Measurements from ENCODE around the gene TFPT.

The TFPT gene

DNA sequence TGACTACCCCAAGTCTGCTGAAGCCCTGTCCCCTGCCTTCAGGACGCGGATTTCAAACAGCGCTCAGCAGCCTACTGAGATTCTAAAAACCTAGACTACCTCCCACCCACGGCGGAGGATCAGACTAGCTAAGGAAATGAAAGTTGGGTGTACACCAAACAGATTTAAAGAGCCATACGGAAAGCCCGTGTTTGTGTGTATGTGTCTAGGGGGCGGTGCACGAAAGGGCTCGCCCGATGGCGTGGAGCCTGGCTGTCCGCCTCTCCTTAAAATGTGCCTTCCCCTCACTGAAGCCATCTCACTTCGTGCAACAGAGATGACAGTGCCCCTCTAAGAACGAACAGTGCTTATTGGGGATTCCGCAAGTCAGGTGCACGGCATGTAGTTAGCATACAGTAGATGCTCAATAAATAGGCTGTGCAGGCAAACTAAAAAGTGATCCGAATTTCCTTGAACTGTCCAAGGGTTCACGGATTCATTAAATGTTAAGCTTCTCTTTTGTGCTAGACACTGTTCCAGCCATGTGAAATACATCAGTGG is 43.4 kb upstream of the TFPT start:
- Histone ChIP-seq H3K9ac (ENCODE audit: low read depth in 1 of 2, low read length in 2 of 2) (peak overlapping the region; percentile 71 to 92), H3K4me1 (ENCODE audit: control insufficient read depth in 1 of 2, insufficient read depth in 2 of 2, low read length in 2 of 2) (peaks cover 30 to 36% of the 10 kb centered on the region in 2 donors), H3K4me3 (ENCODE audit: low read depth in 1 of 2, low read length in 2 of 2) (peak overlapping the region; percentile 85 to 96), H3K36me3 (ENCODE audit: control insufficient read depth in 1 of 2, insufficient read depth in 2 of 2, low read length in 2 of 2) (peaks cover 29 to 44% of the 10 kb centered on the region in 2 donors), H3K27ac (ENCODE audit: low read depth, low read length) (peak overlapping the region; percentile 96), H3K27me3 (ENCODE audit: control insufficient read depth in 1 of 2, insufficient read depth in 2 of 2, low read length in 2 of 2) (no peaks in the 10 kb centered on the region), H3K9me3 (ENCODE audit: control insufficient read depth in 1 of 2, low read length in 2 of 2) (no peaks in the 10 kb centered on the region)

DNA sequence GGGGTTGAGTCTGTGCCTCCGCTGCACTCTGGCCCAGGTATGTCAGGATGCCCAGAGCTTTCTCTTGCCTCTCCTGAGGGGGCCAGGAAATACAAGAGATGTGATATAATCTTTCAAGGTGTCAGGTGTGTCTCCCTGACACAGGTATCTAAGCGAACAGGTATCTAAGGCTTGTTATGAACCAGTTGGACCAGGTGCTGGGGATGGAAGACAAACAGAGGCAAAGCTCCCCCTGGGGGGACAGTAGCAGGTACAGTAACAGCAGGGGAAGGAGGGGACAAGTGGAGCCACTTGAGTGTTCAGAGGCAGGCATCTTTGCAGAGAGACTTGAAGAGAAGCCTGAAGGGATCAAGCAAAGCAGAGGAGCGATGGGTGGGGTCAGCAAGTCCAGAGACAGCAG is 41.5 kb upstream of the TFPT start:
- Histone ChIP-seq H3K36me3 (ENCODE audit: control insufficient read depth in 1 of 2, insufficient read depth in 2 of 2, low read length in 2 of 2) (peaks cover 46 to 63% of the 10 kb centered on the region in 2 donors), H3K4me3 (ENCODE audit: low read depth in 1 of 2, low read length in 2 of 2) (no peak overlapping the region), H3K27me3 (ENCODE audit: control insufficient read depth in 1 of 2, insufficient read depth in 2 of 2, low read length in 2 of 2) (no peaks in the 10 kb centered on the region), H3K9me3 (ENCODE audit: control insufficient read depth in 1 of 2, low read length in 2 of 2) (no peaks in the 10 kb centered on the region), H3K4me1 (ENCODE audit: control insufficient read depth in 1 of 2, insufficient read depth in 2 of 2, low read length in 2 of 2) (peaks cover 24 to 30% of the 10 kb centered on the region in 2 donors), H3K27ac (ENCODE audit: low read depth, low read length) (no peak overlapping the region), H3K9ac (ENCODE audit: low read depth in 1 of 2, low read length in 2 of 2) (no peak overlapping the region)

DNA sequence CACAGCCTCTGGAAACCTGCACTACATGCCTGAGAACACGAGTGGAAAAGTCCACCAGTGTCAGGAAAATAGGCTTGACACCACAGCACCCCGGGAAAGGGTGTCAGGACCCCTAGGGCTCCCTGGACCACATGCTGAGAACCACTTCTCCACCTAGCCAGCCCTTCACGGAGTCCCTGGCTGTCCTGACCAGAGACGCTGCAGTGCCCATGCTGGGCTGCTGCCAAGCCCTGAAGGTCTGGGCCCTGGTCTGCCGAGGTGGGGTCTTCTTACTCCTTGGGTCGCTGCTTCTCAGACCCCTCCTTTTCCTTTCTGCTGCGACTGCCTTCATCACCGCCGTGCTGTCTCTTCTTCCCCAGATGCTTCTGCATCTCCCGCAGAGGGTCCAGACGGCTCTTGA is 41.0 kb upstream of the TFPT start:
- H3K4me1 ChIP-seq (ENCODE audit: control insufficient read depth in 1 of 2, insufficient read depth in 2 of 2, low read length in 2 of 2), result peaks cover 24 to 25% of the 10 kb centered on the region in 2 donors
- no peak overlapping the region for H3K4me3 ChIP-seq (ENCODE audit: low read depth in 1 of 2, low read length in 2 of 2)
- no peak overlapping the region for H3K27ac ChIP-seq (ENCODE audit: low read depth, low read length)
- no peak overlapping the region for H3K9ac ChIP-seq (ENCODE audit: low read depth in 1 of 2, low read length in 2 of 2)
- H3K36me3 ChIP-seq (ENCODE audit: control insufficient read depth in 1 of 2, insufficient read depth in 2 of 2, low read length in 2 of 2), result peaks cover 50 to 68% of the 10 kb centered on the region in 2 donors
- H3K27me3 ChIP-seq (ENCODE audit: control insufficient read depth in 1 of 2, insufficient read depth in 2 of 2, low read length in 2 of 2), result no peaks in the 10 kb centered on the region
- no peaks in the 10 kb centered on the region for H3K9me3 ChIP-seq (ENCODE audit: control insufficient read depth in 1 of 2, low read length in 2 of 2)

DNA sequence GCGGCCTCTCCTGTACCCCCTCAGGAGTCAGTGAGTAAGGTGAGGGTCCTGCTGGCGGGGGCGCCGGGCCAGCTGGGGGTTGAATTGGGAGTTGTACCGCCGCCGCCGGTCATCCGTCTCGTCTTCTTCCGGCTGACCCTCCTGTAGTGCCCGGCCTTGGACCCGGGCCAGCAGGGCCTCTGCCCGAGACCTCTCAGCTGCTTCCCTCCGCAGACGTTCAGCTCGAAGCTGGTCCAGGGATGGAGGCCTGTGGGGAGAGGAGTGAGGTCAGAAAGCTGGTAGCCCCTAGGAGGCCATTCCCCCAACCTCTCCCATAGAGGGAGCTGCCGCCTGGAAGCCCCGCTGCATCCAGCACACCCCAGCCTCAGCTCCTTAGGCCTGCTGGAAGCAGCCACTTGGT is 40.2 kb upstream of the TFPT start:
- no peak overlapping the region for H3K27ac ChIP-seq (ENCODE audit: low read depth, low read length)
- H3K9me3 ChIP-seq (ENCODE audit: control insufficient read depth in 1 of 2, low read length in 2 of 2), result no peaks in the 10 kb centered on the region
- H3K27me3 ChIP-seq (ENCODE audit: control insufficient read depth in 1 of 2, insufficient read depth in 2 of 2, low read length in 2 of 2), result no peaks in the 10 kb centered on the region
- peaks cover 21% of the 10 kb centered on the region in 2 donors for H3K4me1 ChIP-seq (ENCODE audit: control insufficient read depth in 1 of 2, insufficient read depth in 2 of 2, low read length in 2 of 2)
- H3K9ac ChIP-seq (ENCODE audit: low read depth in 1 of 2, low read length in 2 of 2), result no peak overlapping the region
- no peak overlapping the region for H3K4me3 ChIP-seq (ENCODE audit: low read depth in 1 of 2, low read length in 2 of 2)
- H3K36me3 ChIP-seq (ENCODE audit: control insufficient read depth in 1 of 2, insufficient read depth in 2 of 2, low read length in 2 of 2), result peaks cover 56 to 73% of the 10 kb centered on the region in 2 donors

DNA sequence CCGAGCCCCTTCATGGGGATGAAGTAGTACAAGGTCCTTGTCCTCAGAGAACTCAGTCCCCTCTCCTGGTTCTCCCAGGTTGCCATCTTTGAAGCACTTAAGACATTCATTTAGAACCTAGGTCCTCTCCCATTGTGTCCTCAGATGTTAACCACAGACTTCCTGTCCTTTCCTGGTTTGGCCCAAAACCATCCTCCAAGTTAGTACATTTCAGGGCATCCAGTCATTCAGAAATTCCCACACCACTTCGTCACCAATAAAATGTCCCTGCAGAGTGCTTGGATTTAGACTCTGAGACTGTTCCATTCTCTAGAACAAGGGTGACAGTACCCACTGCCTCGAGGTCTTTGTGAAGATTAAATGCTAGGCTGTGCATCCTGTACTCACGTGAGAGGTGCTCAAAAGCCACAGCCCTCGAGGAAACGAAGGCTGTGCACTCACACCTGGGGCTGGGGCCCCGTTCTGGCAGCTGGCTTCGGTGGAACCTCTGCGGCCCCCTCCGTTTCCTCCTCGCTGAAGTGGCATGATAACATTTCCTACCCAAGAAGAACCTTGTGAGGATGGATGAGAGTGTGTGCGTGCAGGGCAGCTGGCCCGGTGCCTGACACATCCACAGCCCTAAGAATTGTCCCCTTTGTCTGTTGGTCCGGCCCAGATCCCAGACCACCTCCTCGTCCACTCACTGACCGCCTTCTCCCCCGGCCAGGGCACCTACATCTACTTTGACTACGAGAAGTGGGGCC is 39.3 kb upstream of the TFPT start:
- H3K4me3 ChIP-seq (ENCODE audit: low read depth in 1 of 2, low read length in 2 of 2), result no peak overlapping the region
- peaks cover 14% of the 10 kb centered on the region in 2 donors for H3K4me1 ChIP-seq (ENCODE audit: control insufficient read depth in 1 of 2, insufficient read depth in 2 of 2, low read length in 2 of 2)
- H3K9ac ChIP-seq (ENCODE audit: low read depth in 1 of 2, low read length in 2 of 2), result no peak overlapping the region
- H3K36me3 ChIP-seq (ENCODE audit: control insufficient read depth in 1 of 2, insufficient read depth in 2 of 2, low read length in 2 of 2), result peaks cover 63 to 80% of the 10 kb centered on the region in 2 donors
- no peaks in the 10 kb centered on the region for H3K9me3 ChIP-seq (ENCODE audit: control insufficient read depth in 1 of 2, low read length in 2 of 2)
- H3K27me3 ChIP-seq (ENCODE audit: control insufficient read depth in 1 of 2, insufficient read depth in 2 of 2, low read length in 2 of 2), result no peaks in the 10 kb centered on the region
- no peak overlapping the region for H3K27ac ChIP-seq (ENCODE audit: low read depth, low read length)

DNA sequence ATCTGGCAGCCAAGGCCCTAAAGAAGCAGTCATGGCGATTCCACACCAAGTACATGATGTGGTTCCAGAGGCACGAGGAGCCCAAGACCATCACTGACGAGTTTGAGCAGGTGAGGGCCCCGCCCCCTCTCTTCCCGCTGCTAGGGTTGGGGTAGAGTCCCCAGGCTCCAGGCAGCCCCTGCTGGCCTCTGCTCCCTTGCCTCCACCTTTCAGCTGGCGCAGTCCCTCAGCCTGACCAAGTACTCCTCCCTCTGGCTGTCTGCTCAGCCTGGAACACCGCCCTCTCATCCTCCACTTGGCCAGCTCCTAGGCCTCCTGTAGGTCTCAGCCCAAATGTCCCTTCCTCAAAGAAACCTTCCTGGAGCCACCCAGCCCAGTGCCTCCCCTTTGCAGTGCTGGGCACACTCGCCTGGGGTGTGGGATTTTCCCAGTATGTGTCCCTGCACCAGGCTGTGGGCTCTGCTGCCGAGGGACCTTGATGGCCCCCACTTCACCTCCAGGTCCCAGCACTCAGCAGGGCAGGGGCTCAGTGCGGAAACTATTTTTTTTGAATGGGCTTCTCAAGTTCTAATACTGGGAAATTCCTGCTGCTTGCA is 38.4 kb upstream of the TFPT start:
- peaks cover 73 to 90% of the 10 kb centered on the region in 2 donors for H3K36me3 ChIP-seq (ENCODE audit: control insufficient read depth in 1 of 2, insufficient read depth in 2 of 2, low read length in 2 of 2)
- no peak overlapping the region for H3K9ac ChIP-seq (ENCODE audit: low read depth in 1 of 2, low read length in 2 of 2)
- H3K27ac ChIP-seq (ENCODE audit: low read depth, low read length), result no peak overlapping the region
- H3K4me1 ChIP-seq (ENCODE audit: control insufficient read depth in 1 of 2, insufficient read depth in 2 of 2, low read length in 2 of 2), result peaks cover 10 to 12% of the 10 kb centered on the region in 2 donors
- no peak overlapping the region for H3K4me3 ChIP-seq (ENCODE audit: low read depth in 1 of 2, low read length in 2 of 2)
- no peaks in the 10 kb centered on the region for H3K9me3 ChIP-seq (ENCODE audit: control insufficient read depth in 1 of 2, low read length in 2 of 2)
- H3K27me3 ChIP-seq (ENCODE audit: control insufficient read depth in 1 of 2, insufficient read depth in 2 of 2, low read length in 2 of 2), result no peaks in the 10 kb centered on the region

DNA sequence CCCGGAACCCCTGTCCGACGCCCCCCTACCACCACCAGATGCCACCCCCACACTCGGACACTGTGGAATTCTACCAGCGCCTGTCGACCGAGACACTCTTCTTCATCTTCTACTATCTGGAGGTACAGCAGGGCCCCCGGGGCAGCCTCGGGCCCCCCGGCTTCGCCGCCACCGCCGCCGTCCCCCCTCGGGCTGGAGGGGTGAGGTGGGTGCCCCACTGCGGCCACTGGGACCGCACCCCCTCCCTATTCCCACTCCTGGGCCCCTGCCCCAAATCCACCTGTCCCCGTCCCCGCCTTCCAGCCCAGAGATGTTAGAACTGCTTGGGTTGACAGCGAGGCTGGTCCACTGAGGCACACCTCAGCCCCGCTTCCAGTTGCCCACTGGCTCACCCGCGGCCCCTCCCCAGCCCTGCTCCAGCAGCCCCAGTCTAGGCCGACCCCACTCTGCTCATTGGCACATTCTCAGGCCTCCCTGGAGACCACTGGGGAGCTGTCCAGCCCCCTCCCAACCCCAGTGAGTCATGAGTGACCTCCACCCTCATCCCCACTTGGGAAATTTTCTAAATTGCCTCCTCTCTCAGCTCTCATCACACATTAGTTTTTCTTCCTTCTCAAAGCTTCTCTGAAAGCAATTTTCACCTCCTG is 37.5 kb upstream of the TFPT start:
- Histone ChIP-seq H3K27me3 (ENCODE audit: control insufficient read depth in 1 of 2, insufficient read depth in 2 of 2, low read length in 2 of 2) (no peaks in the 10 kb centered on the region), H3K27ac (ENCODE audit: low read depth, low read length) (no peak overlapping the region), H3K36me3 (ENCODE audit: control insufficient read depth in 1 of 2, insufficient read depth in 2 of 2, low read length in 2 of 2) (peaks cover 71 to 92% of the 10 kb centered on the region in 2 donors)

DNA sequence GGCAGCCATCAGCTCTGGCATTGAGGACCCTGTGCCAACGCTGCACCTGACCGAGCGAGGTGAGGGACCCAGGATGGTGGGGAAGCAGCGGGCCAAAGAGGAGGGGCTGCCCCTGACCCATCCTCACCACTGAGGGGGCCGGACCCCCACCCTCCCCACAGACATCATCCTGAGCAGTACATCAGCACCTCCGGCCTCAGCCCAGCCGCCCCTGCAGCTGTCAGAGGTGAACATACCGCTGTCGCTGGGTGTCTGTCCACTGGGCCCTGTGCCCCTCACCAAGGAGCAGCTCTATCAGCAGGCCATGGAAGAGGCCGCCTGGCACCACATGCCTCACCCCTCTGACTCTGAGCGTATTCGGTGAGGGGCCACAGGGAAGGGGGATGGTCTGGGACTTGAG is 36.8 kb upstream of the TFPT start:
- peaks cover 0 to 4% of the 10 kb centered on the region in 2 donors for H3K4me1 ChIP-seq (ENCODE audit: control insufficient read depth in 1 of 2, insufficient read depth in 2 of 2, low read length in 2 of 2)
- H3K27me3 ChIP-seq (ENCODE audit: control insufficient read depth in 1 of 2, insufficient read depth in 2 of 2, low read length in 2 of 2), result no peaks in the 10 kb centered on the region
- H3K9ac ChIP-seq (ENCODE audit: low read depth in 1 of 2, low read length in 2 of 2), result no peak overlapping the region
- no peaks in the 10 kb centered on the region for H3K9me3 ChIP-seq (ENCODE audit: control insufficient read depth in 1 of 2, low read length in 2 of 2)
- no peak overlapping the region for H3K4me3 ChIP-seq (ENCODE audit: low read depth in 1 of 2, low read length in 2 of 2)
- peaks cover 74 to 92% of the 10 kb centered on the region in 2 donors for H3K36me3 ChIP-seq (ENCODE audit: control insufficient read depth in 1 of 2, insufficient read depth in 2 of 2, low read length in 2 of 2)
- H3K27ac ChIP-seq (ENCODE audit: low read depth, low read length), result no peak overlapping the region

More for the DNA sequence above, 37.5 kb upstream of the TFPT start:
- Histone ChIP-seq H3K4me3 (ENCODE audit: low read depth in 1 of 2, low read length in 2 of 2) (no peak overlapping the region), H3K9me3 (ENCODE audit: control insufficient read depth in 1 of 2, low read length in 2 of 2) (no peaks in the 10 kb centered on the region), H3K9ac (ENCODE audit: low read depth in 1 of 2, low read length in 2 of 2) (no peak overlapping the region), H3K4me1 (ENCODE audit: control insufficient read depth in 1 of 2, insufficient read depth in 2 of 2, low read length in 2 of 2) (peaks cover 1 to 4% of the 10 kb centered on the region in 2 donors)

DNA sequence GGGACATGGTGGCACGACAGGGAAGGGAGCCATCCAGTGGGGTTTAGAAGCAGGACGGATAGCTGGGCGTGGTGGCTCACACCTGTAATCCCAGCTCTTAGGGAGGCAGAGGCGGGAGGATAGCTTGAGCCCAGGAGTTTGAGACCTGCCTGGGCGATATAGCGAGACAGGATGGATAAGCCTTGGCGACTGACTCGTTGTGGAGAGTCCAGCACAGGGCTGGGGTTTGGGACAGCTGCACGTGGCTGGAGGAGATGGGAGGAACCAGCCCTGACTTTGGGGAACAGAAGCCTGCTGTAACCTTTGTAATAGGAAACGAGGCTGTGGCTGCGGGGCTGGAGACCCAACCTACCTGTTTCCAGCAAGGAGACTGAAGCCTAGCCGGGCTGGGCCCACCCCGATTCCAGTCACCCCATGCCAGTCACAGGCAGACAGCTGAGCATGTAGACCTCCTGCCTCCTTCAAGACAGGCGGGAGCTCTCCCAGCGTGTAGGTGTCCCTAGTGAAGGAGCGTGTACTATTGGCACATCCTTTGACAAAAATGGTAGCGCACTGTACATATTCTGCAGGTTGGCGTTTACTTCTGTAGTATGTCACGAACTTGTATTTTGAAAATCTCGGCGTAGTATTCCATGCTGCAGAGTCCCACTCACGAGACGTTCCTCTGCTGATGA is 36.0 kb upstream of the TFPT start:
- Histone ChIP-seq H3K4me1 (ENCODE audit: control insufficient read depth in 1 of 2, insufficient read depth in 2 of 2, low read length in 2 of 2) (peaks cover 0 to 4% of the 10 kb centered on the region in 2 donors), H3K27ac (ENCODE audit: low read depth, low read length) (no peak overlapping the region), H3K9ac (ENCODE audit: low read depth in 1 of 2, low read length in 2 of 2) (no peak overlapping the region), H3K9me3 (ENCODE audit: control insufficient read depth in 1 of 2, low read length in 2 of 2) (no peaks in the 10 kb centered on the region), H3K27me3 (ENCODE audit: control insufficient read depth in 1 of 2, insufficient read depth in 2 of 2, low read length in 2 of 2) (no peaks in the 10 kb centered on the region), H3K36me3 (ENCODE audit: control insufficient read depth in 1 of 2, insufficient read depth in 2 of 2, low read length in 2 of 2) (peaks cover 80 to 92% of the 10 kb centered on the region in 2 donors), H3K4me3 (ENCODE audit: low read depth in 1 of 2, low read length in 2 of 2) (no peak overlapping the region)

Measured in duodenal mucosa (tissue), 2 donors.